Uterus (tissue), 2 donors: Measurements from ENCODE around the gene ARHGAP8.

Experiments
- POLR2A ChIP-seq, 2 donors: fragments of 450-650 bp; IDR thresholded peaks; one replicate each; pipeline ENCODE4 v1.6.1; 2016; ENCODE audit warnings: antibody characterized with exemption in 2 of 2, mild to moderate bottlenecking in 1 of 2, moderate library complexity in 1 of 2
- TF ChIP-seq, protein P1 (sequence below), 4 experiments: fragments of 200-600 bp in 2 of 4; fragments of 450-650 bp in 2 of 4; sonication (generic) in 2 of 4; IDR thresholded peaks; one replicate each; pipeline ENCODE4 v1.5.1; 2016 to 2019; ENCODE audit warnings: antibody characterized with exemption in 4 of 4, mild to moderate bottlenecking in 2 of 4, moderate library complexity in 1 of 4

DNA sequence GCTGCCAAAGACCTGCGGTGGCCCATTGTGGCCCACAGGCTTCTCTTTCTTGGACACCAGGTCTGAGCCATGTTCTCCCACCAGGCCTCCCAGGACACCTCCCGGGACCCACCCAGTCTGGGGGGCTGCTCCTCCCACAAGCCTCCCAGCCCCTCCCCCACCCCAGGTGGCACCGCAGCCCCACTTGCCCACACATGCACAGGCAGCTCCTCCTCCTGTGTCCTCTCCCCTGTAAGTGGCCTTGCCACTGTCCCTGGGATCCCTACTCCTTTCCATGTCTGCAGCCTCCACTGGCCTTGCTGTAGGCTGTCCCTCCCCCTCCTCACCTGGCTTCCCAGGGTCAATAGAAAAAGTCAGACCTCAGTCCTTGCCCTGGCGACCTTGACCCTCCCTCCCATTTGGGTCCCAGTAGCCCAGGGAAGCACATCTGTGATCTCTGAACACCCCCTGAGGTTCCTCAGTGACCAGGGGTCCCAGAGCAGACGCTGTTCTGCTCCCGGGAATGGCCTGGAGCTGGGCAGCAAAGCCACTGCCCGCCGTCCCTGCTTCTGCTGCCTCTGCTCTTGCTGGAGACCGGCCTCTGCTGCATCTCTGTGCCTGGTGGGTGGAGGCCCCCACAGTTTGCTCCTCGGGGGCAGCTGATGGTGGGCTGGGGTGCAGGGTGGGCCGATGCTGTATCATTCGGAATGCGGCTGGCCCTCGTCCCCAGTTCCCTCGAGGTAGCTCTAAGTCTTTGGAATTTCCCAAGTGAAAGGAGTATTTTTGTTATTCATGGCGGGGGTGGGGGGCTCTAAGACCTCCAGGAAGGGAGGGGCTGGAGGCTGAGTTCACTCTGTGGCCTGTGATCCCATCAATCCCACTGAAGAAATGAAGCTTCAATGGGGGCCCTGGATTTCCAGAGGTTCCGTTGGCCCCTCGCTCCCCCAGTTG, 43.6 kb downstream of the ARHGAP8 start:
- TF ChIP-seq POLR2A (IDR thresholded peaks at IDR 0.05) = no peak
- TF ChIP-seq, protein P1, sequence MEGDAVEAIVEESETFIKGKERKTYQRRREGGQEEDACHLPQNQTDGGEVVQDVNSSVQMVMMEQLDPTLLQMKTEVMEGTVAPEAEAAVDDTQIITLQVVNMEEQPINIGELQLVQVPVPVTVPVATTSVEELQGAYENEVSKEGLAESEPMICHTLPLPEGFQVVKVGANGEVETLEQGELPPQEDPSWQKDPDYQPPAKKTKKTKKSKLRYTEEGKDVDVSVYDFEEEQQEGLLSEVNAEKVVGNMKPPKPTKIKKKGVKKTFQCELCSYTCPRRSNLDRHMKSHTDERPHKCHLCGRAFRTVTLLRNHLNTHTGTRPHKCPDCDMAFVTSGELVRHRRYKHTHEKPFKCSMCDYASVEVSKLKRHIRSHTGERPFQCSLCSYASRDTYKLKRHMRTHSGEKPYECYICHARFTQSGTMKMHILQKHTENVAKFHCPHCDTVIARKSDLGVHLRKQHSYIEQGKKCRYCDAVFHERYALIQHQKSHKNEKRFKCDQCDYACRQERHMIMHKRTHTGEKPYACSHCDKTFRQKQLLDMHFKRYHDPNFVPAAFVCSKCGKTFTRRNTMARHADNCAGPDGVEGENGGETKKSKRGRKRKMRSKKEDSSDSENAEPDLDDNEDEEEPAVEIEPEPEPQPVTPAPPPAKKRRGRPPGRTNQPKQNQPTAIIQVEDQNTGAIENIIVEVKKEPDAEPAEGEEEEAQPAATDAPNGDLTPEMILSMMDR (IDR thresholded peaks at IDR 0.05) = no peak
